ENCODE measurements around the gene TNIK. TPM values are rescaled to one million over a fixed set of nuclear protein-coding genes. Genes with fewer than 3 reads are reported as not detected.

Gene TNIK
- total and polyA plus RNA-seq, 2 experiments from 2014 or later, result 14.6 to 34.3 TPM

GRCh38 chr3:171402281-171402680 lies 57.9 kb downstream of the TNIK start (continued):
- TF ChIP-seq ZNF462 (CRISPR knock-in tag; IDR thresholded peaks at IDR 0.05), result no peak
- TF ChIP-seq EZH2phosphoT487 (IDR thresholded peaks at IDR 0.05; ENCODE audit: unreplicated experiment), result no peak
- no peak for TF ChIP-seq ZNF331 (CRISPR knock-in tag; IDR thresholded peaks at IDR 0.05; ENCODE audit: low read depth)
- no peak for TF ChIP-seq ZNF114 (CRISPR knock-in tag; IDR thresholded peaks at IDR 0.05)

- Histone ChIP-seq H3F3A (replicated peaks; ENCODE audit: low read depth) (no peaks in the 10 kb centered on the region), H3K9me2 (ENCODE audit: insufficient read depth) (no peaks in the 10 kb centered on the region), H3K27ac (ENCODE audit: low read depth) (no peak overlapping the region), H3K4me2 (no peak overlapping the region), H4K20me1 (replicated peaks; ENCODE audit: insufficient read depth) (no peaks in the 10 kb centered on the region), H3K4me1 (ENCODE audit: insufficient read depth) (0 out of 2 replicates have a peak, but pooled peaks cover 3% of the 10 kb centered on the region), H2AFZ (no peak overlapping the region), H3K27me3 (ENCODE audit: insufficient read depth) (no peaks in the 10 kb centered on the region), H3K4me3 (no peak overlapping the region), H3K79me2 (replicated peaks; ENCODE audit: insufficient read depth) (peaks cover 96% of the 10 kb centered on the region), H3K36me3 (ENCODE audit: insufficient read depth) (no peaks in the 10 kb centered on the region)
- Mint-ChIP-seq H3K9me3 (no peaks in the 10 kb centered on the region), H3K36me3 (ENCODE audit: low read depth) (peaks cover 6% of the 10 kb centered on the region; the same call in 2 of the 3 replicates), H3K27ac (peak overlapping the region; percentile 2; the same call in 1 of the 2 replicates), H3K4me3 (no peak overlapping the region), H3K4me1 (peaks cover 29% of the 10 kb centered on the region), H3K27me3 (ENCODE audit: insufficient read depth, low read depth, poor library complexity) (no peaks in the 10 kb centered on the region)
- no peak for DNase-seq (ENCODE audit: low spot score)
- ATAC-seq, result no peak
- TF ChIP-seq ETS1 (IDR thresholded peaks at IDR 0.05) (no peak), ZNF462 (CRISPR knock-in tag; IDR thresholded peaks at IDR 0.05) (no peak), ZNF114 (CRISPR knock-in tag; IDR thresholded peaks at IDR 0.05) (no peak), STAT1 (IDR thresholded peaks at IDR 0.05; ENCODE audit: unreplicated experiment) (no peak), ZNF331 (CRISPR knock-in tag; IDR thresholded peaks at IDR 0.05; ENCODE audit: low read depth) (no peak), EZH2phosphoT487 (IDR thresholded peaks at IDR 0.05; ENCODE audit: unreplicated experiment) (no peak)
These were observed 58.8 kb downstream of the TNIK start for GRCh38 chr3:171401432-171401831.
